GM12874 (cell line): ENCODE data around the gene GCNT4.

Source experiments
- CTCF ChIP-seq: IDR thresholded peaks from 2 replicates; pipeline ENCODE4 v1.5.1; 2011; ENCODE audit warnings: low read depth, mild to moderate bottlenecking, control low read depth, low read length, moderate library complexity; ENCODE audit not compliant: insufficient read depth

Gene GCNT4

DNA sequence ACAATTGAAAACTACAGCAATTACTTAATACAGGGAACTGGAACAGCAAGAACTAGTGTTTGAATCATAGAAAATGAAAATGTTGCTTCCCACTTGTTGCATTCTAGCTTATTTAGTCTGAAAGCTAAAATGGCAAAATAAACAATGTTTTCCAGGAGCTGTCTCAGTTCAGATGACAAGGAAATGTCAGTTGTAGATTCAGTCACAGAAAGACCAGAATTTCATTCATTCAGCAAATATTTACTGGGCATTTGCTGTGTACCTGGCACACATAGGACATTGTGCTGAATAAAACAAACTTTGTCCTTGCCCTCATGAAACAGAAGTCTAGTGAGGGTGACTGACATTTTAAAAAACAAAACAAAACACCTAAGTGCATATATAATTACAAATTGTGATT is 41.5 kb downstream of the GCNT4 start:
- no peak for TF ChIP-seq CTCF

DNA sequence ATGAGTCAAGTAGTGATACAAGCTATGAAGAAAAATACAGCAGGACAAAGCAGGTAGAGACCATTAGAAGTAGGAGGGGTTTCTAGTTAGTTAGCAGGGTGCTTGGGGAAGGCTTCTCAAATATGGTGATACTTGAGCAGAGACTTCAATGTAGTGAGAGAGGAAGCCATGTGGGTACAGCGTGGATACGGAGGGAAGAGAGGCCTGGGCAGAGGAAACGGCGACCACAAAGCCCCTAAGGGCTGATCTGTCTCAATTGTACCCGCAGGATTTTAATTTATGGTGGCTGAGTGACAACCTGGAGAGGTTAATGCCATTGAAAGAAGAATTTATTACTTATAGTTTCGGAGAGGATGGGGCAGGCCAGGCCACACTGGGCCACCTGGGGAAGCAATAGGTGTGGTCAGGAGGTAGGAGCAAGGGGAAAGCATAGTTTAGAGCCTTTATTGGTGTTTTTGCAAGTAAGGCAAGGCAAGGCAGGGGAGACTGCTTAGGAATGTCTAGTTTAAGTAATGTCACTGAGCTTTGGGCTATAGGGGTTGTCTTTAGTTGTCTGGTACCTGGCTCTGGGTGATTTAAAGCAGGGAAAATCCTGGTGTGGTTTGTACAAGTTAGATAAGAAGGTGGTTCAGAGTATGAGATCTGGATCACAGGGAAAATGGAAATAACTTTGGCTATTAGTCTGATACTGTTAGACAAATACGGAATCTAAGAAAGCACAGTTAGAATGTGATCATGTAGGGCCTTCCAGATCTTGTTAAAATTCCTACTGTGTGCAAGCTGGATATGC is 42.6 kb downstream of the GCNT4 start:
- TF ChIP-seq CTCF, result no peak

GRCh38 chr5:75006865-75007822 is 45.2 kb downstream of the GCNT4 start:
- no peak for TF ChIP-seq CTCF

GRCh38 chr5:75005561-75005960 is 46.8 kb downstream of the GCNT4 start:
- no peak for TF ChIP-seq CTCF
